Activated naive CD4-positive, alpha-beta T cell treated with Interleukin-2 at 50 U/mL for 16 hours (primary cell): ENCODE measurements around the gene MFSD12.
"Not testable (repeated sequence)": the region's sequence is repeated elsewhere in the genome, so short reads cannot be mapped to it uniquely, and the experiment has no call there.

Source experiments
- DNase-seq: peaks from one replicate; pipeline ENCODE4 v3.0.0-alpha.2; 2020

The MFSD12 gene

DNA sequence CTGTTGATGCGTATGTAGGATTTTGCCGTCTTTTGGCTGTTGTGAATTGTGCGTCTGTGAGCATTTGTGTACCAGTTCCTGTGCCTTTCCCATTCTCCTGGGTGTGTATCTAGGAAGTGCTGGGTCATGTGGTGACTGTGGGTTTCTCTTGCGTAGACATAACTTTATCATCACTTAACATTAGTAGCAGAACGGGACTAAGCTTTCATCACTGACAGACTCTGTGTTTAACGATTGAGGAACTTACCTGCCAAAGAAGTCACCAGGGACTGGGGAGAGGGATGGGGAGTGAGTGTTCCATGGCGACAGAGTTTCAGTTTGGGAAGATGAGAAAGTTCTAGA is 36.3 kb downstream of the MFSD12 start:
- no peak for DNase-seq

- DNase-seq, result no peak
Observed at GRCh38 chr19:3520166-3521103, 37.0 kb downstream of the MFSD12 start.

DNA sequence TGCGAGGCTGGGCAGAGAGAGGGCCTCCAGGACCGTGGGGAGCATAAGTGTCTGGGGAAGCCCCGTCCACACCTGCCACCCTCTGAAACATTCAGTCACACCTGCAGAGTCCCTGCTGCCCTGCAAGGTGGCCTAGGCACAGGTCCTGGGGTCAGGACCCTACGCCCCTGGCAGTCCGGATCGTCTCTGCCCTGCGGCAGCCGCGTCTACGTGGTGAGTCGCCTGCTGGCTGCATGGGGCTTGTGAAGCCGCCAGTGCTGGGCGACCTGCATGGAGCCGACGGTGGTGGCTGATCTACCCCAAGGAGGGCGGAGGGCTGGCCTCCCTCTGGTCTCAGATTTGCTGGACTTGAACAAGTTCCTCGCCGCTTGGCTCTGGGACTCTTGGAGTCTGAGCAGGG is 38.3 kb downstream of the MFSD12 start:
- no peak for DNase-seq

- no peak for DNase-seq
Observed at GRCh38 chr19:3518659-3519058, 38.7 kb downstream of the MFSD12 start.

DNA sequence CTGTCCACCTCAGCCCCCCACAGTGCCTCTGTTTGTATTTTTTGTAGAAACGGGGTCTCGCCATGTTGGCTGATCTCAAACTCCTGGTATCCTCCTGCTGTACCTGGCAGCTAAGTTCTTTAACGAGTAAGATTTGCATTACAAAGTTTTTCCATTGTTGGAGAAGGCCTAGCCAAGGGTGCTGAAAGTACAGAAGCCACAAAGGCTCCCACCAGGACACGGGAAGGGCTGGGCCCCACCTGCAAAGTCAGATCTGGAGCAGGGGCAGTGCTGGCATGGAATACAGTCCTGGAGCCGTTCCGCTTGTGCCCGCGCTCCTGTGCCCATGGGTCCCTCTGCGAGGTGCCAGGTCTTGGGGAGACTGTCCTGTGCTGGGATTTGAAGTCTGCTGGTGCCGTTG is 39.1 kb downstream of the MFSD12 start:
- no peak for DNase-seq

- DNase-seq, result no peak
Observed at GRCh38 chr19:3517638-3518037, 39.7 kb downstream of the MFSD12 start.

DNA sequence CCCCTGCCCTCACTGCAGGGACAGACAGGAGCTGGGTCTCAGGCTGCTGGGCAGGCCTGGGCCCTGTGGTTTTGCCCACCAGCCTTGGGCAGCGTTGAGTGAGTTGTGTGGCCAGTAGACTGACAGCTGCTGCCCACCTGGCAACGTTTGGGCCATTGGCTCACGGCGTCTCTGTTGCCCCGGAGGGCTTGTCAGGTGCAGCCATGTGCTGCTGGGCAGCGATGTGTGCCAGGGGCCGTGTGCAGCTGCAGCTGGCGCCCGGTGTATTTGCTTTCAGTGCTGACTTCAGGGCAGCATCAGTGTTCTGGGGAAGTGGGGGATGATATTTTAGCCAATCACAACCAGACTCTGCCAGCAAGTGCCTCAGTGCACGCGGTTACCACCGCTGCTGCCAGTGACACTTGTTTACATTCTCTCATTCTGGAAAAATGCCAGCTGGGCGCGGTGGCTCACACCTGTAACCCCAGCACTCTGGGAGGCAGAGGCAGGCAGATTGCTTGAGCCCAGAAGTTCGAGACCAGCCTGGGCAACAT is 40.6 kb downstream of the MFSD12 start:
- no peak for DNase-seq

DNA sequence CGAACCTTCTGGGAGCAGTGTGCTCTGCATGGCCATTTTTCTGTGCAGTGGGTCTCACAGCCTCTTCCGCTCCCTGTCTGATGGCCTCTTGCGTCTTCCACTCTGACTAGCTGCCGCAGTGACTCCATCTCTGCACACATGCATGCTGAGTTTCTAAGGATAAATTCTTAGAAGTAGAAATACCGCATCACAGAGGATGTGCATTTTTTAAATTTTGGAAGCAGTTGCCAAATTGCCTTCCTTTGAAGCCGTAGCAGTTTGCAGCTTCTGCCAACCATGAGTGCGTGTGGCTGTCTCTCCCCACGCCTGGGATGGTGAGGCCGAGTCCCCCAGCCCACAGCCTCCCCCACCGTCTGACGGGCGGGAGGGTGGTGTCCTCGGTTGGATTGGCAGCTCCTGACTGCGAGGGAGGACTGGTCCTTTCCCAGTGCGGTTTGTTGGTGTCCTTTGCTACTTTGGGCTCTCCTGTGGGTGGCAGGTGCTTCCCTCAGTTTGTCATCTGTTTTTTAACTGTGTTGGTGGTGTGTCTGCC is 41.4 kb downstream of the MFSD12 start:
- no peak for DNase-seq

DNA sequence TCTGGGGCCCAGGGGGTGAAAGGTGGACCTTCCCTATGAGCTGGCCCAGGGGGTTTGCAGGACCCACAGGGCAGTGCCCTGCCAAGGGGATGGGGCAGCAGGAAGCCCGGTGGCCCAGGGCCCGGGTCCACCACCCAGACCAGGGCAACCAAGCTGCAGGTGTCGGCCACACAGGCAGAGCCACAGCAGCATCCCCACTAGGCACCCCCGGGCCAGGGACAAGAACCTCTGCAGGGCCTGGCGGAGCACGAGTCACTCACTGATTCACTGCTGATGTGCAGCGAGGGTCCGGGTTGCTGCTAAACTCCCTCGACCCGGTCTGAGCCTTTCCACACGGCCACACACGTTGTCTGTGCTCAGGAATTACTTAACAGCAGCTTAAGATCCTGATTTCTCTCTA is 42.5 kb downstream of the MFSD12 start:
- DNase-seq, result no peak

- no peak for DNase-seq
Observed at GRCh38 chr19:3513229-3514140, 43.9 kb downstream of the MFSD12 start.

- DNase-seq, result no peak
Observed at GRCh38 chr19:3512562-3513228, 44.7 kb downstream of the MFSD12 start.

DNA sequence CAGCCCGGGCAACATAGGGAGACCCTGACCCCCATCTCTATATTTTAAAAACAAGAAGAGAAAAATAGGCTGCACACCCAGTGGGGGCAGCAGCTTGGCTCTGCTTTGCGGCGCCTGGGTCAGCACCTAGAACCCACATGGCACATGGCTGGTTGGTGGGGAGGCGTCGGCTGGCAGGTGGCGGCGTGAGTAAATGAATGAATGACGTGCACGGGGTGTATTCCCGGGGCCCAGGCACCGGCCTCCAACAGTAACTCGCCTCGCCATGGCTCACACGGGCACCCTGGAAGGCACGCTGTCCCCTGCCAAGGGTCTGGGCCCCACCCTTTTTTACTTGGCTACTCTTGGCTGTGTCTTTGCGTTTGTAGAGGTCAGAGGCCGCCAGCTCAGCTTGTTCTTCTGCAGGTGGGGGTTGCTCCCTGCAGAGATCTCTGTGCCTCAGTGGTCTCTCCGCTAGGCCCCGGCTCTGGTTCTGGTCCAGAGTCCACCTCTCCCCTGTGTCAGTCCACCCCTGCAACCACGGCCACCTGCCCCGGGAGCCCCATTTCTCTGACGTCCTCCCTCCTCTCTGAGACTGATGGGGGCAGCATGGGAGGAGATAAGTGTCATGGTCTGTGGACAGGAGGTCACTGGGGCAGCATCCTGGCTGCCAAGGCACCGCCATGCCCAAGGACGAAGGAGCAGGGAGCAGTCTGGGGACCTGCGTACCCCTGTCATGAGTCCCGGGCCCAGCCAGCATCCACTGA is 45.7 kb downstream of the MFSD12 start:
- no peak for DNase-seq

GRCh38 chr19:3510727-3511126 is 46.7 kb downstream of the MFSD12 start:
- no peak for DNase-seq

GRCh38 chr19:3509566-3509989 is 47.8 kb downstream of the MFSD12 start:
- peak; percentile 37 for DNase-seq

DNA sequence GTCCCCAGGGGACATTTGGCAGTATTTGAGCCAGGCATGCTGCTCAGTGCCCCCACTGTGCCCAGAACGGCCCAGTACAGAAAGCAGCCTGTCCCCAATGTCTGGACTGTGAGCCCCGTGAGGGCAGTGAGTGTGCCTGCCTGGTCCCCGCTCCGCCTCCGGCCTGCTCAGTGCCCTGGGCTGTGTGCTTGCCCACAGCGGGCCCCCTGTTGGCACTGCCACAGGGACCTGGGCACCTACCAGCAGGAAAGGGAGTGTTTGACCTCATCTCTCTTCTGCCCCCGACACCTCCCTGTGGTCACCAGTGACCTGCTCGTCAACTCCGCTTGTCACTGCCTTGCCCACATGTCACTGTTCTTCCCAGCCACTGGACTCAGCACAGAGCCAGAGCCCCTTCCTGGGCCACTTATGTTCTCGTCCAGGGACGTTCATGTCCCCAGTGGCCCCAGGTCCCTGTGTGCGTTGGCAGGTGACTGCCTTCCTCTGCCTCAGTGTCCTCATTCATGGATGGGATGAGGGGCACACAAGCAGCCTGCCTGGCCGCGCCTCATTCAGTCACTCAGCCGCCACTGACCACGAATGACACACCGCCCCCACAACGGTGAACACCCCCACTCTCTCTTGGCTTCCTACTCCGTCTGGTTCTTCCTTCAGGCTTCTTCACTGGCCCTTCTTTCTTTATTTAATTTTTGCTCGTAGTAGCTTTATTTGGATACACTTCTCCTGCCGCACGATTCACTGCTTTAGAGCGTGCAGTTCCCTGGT is 48.4 kb downstream of the MFSD12 start:
- DNase-seq, result no peak

GRCh38 chr19:3508121-3508661 is 49.2 kb downstream of the MFSD12 start:
- not testable (repeated sequence) for DNase-seq

DNA sequence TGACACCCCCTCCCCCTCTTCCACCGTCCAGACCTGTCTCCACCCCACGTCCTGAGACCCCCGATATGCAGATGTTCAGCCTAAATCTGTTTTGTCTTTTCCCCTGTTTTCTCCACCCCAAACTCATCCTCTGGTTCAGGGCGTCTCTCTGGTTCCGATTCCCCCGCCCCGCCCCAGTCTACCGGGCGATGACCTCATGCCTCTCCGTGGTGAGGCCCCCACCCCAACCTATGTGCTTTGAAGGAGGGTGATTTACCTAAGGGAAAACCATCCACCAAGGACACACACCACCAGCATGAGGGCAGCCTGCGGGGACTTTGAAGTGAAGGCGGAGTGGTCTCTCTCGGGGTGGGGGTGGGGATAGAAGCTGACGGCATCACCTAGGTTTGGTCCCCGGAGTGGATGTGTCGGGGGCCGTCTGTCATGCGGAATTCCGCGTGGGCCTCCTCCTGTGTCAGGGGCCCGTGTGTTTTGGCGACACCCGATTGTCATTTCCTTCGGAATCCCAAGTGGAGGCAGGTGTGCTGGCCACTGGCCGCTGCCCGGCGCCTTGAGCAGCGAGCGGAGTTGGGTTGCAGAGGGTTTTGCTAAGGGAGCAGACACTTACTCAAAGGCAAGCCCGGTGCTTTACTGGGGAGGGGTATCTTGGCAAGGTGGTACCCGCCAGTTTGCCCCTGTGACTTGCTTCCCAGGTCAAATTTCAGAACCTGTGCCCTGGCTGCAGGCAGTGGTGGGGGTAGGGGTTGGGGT is 49.8 kb downstream of the MFSD12 start:
- peak; percentile 55 for DNase-seq

- DNase-seq, result peak; percentile 27
Observed at GRCh38 chr19:3506384-3507340, 50.7 kb downstream of the MFSD12 start.
